Esophagus muscularis mucosa (tissue), 4 donors: ENCODE measurements around the gene C1orf52. TPM values are rescaled to one million over a fixed set of nuclear protein-coding genes. Genes with fewer than 3 reads are reported as not detected.

Source experiments
- DNase-seq: peaks from one replicate; pipeline ENCODE4 v3.0.0-alpha.2; 2017; ENCODE audit errors: extremely low spot score
- H3K27ac ChIP-seq, 4 donors: fragments of 200-600 bp; sonication (generic); replicated peaks in 1 of 4; 1 replicate in 3 of 4; 2 replicates in 1 of 4; pipeline ENCODE4 v1.5.1; 2016 to 2019; ENCODE audit warnings: mild to moderate bottlenecking in 1 of 4
- H3K27me3 ChIP-seq, 4 donors: fragments of 200-600 bp; sonication (generic); one replicate each; pipeline versions ENCODE4 v1.5.1 to v1.6.0; 2016 to 2019
- H3K36me3 ChIP-seq, 4 donors: fragments of 200-600 bp; sonication (generic); one replicate each; pipeline ENCODE4 v1.5.1; 2016 to 2019
- H3K4me1 ChIP-seq, 4 donors: fragments of 200-600 bp; sonication (generic); one replicate each; pipeline ENCODE4 v1.5.1; 2016 to 2019
- H3K4me3 ChIP-seq, 4 donors: fragments of 200-600 bp; sonication (generic); 1 replicate in 2 of 4; 2 replicates in 2 of 4; pipeline ENCODE4 v1.5.1; 2016 to 2019; ENCODE audit warnings: mild to moderate bottlenecking in 4 of 4, moderate library complexity in 1 of 4
- H3K9me3 ChIP-seq, 4 donors: fragments of 200-600 bp; sonication (generic); 1 replicate in 3 of 4; 2 replicates in 1 of 4; pipeline ENCODE4 v1.5.1; 2016 to 2019
- CTCF ChIP-seq, 3 experiments: fragments of 200-600 bp in 2 of 3; fragments of 450-650 bp in 1 of 3; sonication (generic) in 2 of 3; IDR thresholded peaks; one replicate each; pipeline ENCODE4 v1.5.1; 2017 to 2019; ENCODE audit warnings: antibody characterized with exemption in 3 of 3, mild to moderate bottlenecking in 2 of 3, moderate library complexity in 1 of 3
- EP300 ChIP-seq: sonication (generic); formaldehyde crosslinking; IDR thresholded peaks from one replicate; pipeline ENCODE4 v1.6.1; 2017; ENCODE audit warnings: antibody characterized with exemption
- POLR2A ChIP-seq: fragments of 450-650 bp; IDR thresholded peaks from one replicate; pipeline ENCODE4 v1.6.1; 2017; ENCODE audit warnings: antibody characterized with exemption, moderate library complexity, mild to moderate bottlenecking, low read depth
- POLR2AphosphoS5 ChIP-seq, 2 donors: sonication (generic); formaldehyde crosslinking; IDR thresholded peaks; one replicate each; pipeline ENCODE4 v1.6.1; 2017; ENCODE audit warnings: antibody characterized with exemption in 2 of 2
- WGBS: methylation state at CpG from one replicate; pipeline ENCODE4 v1.1.5; 2018; 5-methylcytosine and 5-hydroxymethylcytosine counted together
- intact Hi-C: fragments of 100-400 bp; cut with DNase I; formaldehyde crosslinking; loops from one replicate; pipeline ENCODE4 v1.15.1; 2023
- total RNA-seq, 4 donors: library from RNA; depleted of rRNA; stranded (reverse); fragments of >200 nt; gene quantifications; one replicate each; pipeline versions ENCODE4 v1.1.0 to v1.2.1, GENCODE V29; 2016

The C1orf52 gene
- total RNA-seq, 4 donors from 2014 or later = 11.2 to 22.4 (median 15.4) TPM

- no peak for TF ChIP-seq POLR2AphosphoS5 (IDR thresholded peaks at IDR 0.05)
- WGBS = 73% methylated on average over 2 of the region's 2 CpGs
- Histone ChIP-seq H3K36me3 (no peaks in the 10 kb centered on the region), H3K4me3 (no peak overlapping the region), H3K27me3 (no peaks in the 10 kb centered on the region), H3K4me1 (peaks cover 11 to 29% (median 26%) of the 10 kb centered on the region in 4 donors), H3K27ac (no peak overlapping the region), H3K9me3 (no peaks in the 10 kb centered on the region)
- intact Hi-C loops = no loop called here
- DNase-seq = no peak
Observed at GRCh38 chr1:85203573-85204171, 55.8 kb downstream of the C1orf52 start.

GRCh38 chr1:85202864-85203255 lies 56.6 kb downstream of the C1orf52 start:
- no peaks in the 10 kb centered on the region for H3K27me3 ChIP-seq
- H3K27ac ChIP-seq = peak overlapping the region in 3 of 4 donors; percentile 97 to 99 (median 98)
- H3K4me1 ChIP-seq = peaks cover 11 to 29% (median 26%) of the 10 kb centered on the region in 4 donors
- no peak for DNase-seq
- intact Hi-C loops = no loop called here
- TF ChIP-seq CTCF (IDR thresholded peaks at IDR 0.05) = no peak
- no peak for TF ChIP-seq POLR2A
- TF ChIP-seq EP300 = no peak
- TF ChIP-seq POLR2AphosphoS5 (IDR thresholded peaks at IDR 0.05) = no peak
- peak overlapping the region; percentile 92 to 97 (median 96) for H3K4me3 ChIP-seq
- no peaks in the 10 kb centered on the region for H3K9me3 ChIP-seq
- 75% methylated on average over 2 of the region's 2 CpGs for WGBS
- H3K36me3 ChIP-seq = no peaks in the 10 kb centered on the region

GRCh38 chr1:85202092-85202863 lies 57.2 kb downstream of the C1orf52 start:
- H3K9me3 ChIP-seq = no peaks in the 10 kb centered on the region
- peaks cover 11 to 29% (median 26%) of the 10 kb centered on the region in 4 donors for H3K4me1 ChIP-seq
- H3K27me3 ChIP-seq = no peaks in the 10 kb centered on the region
- intact Hi-C loops = no loop called here
- peak overlapping the region; percentile 97 to 99 (median 98) for H3K27ac ChIP-seq
- no peaks in the 10 kb centered on the region for H3K36me3 ChIP-seq
- no peak for TF ChIP-seq POLR2A
- DNase-seq = no peak
- 11% methylated on average over 14 of the region's 14 CpGs for WGBS
- peak overlapping the region; percentile 92 to 97 (median 96) for H3K4me3 ChIP-seq

- H3K27ac ChIP-seq = peak overlapping the region; percentile 97 to 99 (median 98)
- peaks cover 11 to 32% (median 26%) of the 10 kb centered on the region in 4 donors for H3K4me1 ChIP-seq
- no peaks in the 10 kb centered on the region for H3K36me3 ChIP-seq
- H3K4me3 ChIP-seq = peak overlapping the region; percentile 92 to 97 (median 96)
- H3K27me3 ChIP-seq = no peaks in the 10 kb centered on the region
- DNase-seq = no peak
- WGBS = 0% methylated on average over 34 of the region's 81 CpGs
- H3K9me3 ChIP-seq = no peaks in the 10 kb centered on the region
- peak; percentile 9 to 75 for TF ChIP-seq POLR2AphosphoS5 (IDR thresholded peaks at IDR 0.05)
- peak; percentile 68 for TF ChIP-seq POLR2A
- TF ChIP-seq EP300 = no peak
- no peak for TF ChIP-seq CTCF (IDR thresholded peaks at IDR 0.05)
- intact Hi-C loops = no loop called here
Observed at GRCh38 chr1:85201340-85202091, 57.9 kb downstream of the C1orf52 start.

GRCh38 chr1:85200463-85201339 lies 58.8 kb downstream of the C1orf52 start, which contains the start of gene SYDE2:
Gene SYDE2, minus strand, starts transcription at chr1:85201016. Its CDS starts 20 bp downstream, at chr1:85200996.
- H3K4me3 ChIP-seq = peak within 1 kb of the TSS; percentile 92 to 97 (median 96)
- H3K27ac ChIP-seq = peak within 1 kb of the TSS; percentile 97 to 99 (median 98)
- no peaks in the 10 kb centered on the region for H3K9me3 ChIP-seq
- DNase-seq = no peak
- no peaks in the 10 kb centered on the region for H3K27me3 ChIP-seq
- intact Hi-C loops = no loop called here
- 2% methylated on average over 21 of the region's 99 CpGs for WGBS
- peaks cover 11 to 36% (median 29%) of the 10 kb centered on the region in 4 donors for H3K4me1 ChIP-seq
- no peaks in the 10 kb centered on the region for H3K36me3 ChIP-seq
- TF ChIP-seq EP300 = no peak
- peak; percentile 77 for TF ChIP-seq POLR2A
- no peak for TF ChIP-seq CTCF (IDR thresholded peaks at IDR 0.05)
- peak; percentile 80 to 95 for TF ChIP-seq POLR2AphosphoS5 (IDR thresholded peaks at IDR 0.05)
